AG04450 (cell line): ENCODE results near the gene KIAA0930. TPM values are rescaled to one million over a fixed set of nuclear protein-coding genes. Genes with fewer than 3 reads are reported as not detected.
A peak's percentile ranks its signal among the peaks of the same experiment; 100 is the strongest.

Source experiments
- CTCF ChIA-PET: fragments of 300-600, 350-600 bp; formaldehyde crosslinking; extraction: SDS; loops from one replicate; lab custom pipeline; 2022; ENCODE audit warnings: antibody characterized with exemption, inconsistent platforms; lab: Charles Lee
- POLR2A ChIA-PET: fragments of 350-600 bp; formaldehyde crosslinking; extraction: SDS; loops from one replicate; lab custom pipeline; 2021; ENCODE audit warnings: antibody characterized with exemption, inconsistent platforms; lab: Yijun Ruan, JAX
- DNase-seq: peaks from one replicate; pipeline ENCODE4 v3.0.0-alpha.2; 2011; ENCODE audit warnings: low read depth, low spot score
- H3K27ac ChIP-seq: one replicate; pipeline ENCODE4 v1.5.1; 2012; ENCODE audit warnings: low read depth, low read length, control low read depth
- H3K27me3 ChIP-seq: one replicate; pipeline ENCODE4 v1.6.0; 2012; ENCODE audit warnings: low read length; ENCODE audit not compliant: control insufficient read depth, insufficient read depth
- H3K4me3 ChIP-seq: 2 replicates; pipeline ENCODE4 v1.5.1; 2011; ENCODE audit warnings: mild to moderate bottlenecking, low read depth, low read length, control low read depth
- H3K9me3 ChIP-seq: 2 replicates; pipeline ENCODE4 v1.5.1; 2012; ENCODE audit warnings: low read length; ENCODE audit not compliant: control insufficient read depth, insufficient read depth
- CTCF ChIP-seq: IDR thresholded peaks from 2 replicates; pipeline ENCODE4 v1.5.1; 2011; ENCODE audit warnings: low read depth, low read length, control low read depth, inconsistent platforms
- polyA plus RNA-seq: library from polyadenylated mRNA; depleted of rRNA; stranded (reverse); fragments of >200 nt; gene quantifications from 2 replicates; pipeline ENCODE4 v1.2.3, GENCODE V29; 2011

Gene KIAA0930
- polyA plus RNA-seq, 1 experiment = 49.4 TPM

- H3K4me3 ChIP-seq = peak overlapping the region; percentile 67
- ChIA-PET CTCF (interaction anchor here (1.0 to 3.6 kb wide), 5 partner anchors 17 to 284 kb away, joined by 3 to 20 read pairs (median 5); no protein-coding TSS in a partner anchor), POLR2A (no interaction called here)
- peak; percentile 72 for TF ChIP-seq CTCF
- DNase-seq = peak; percentile 23
- no peaks in the 10 kb centered on the region for H3K9me3 ChIP-seq
- no peak overlapping the region for H3K27ac ChIP-seq
- peaks cover 3% of the 10 kb centered on the region for H3K27me3 ChIP-seq
These were observed 28.5 kb upstream of the KIAA0930 start for GRCh38 chr22:45268958-45269844.

GRCh38 chr22:45268167-45268957 lies 27.7 kb upstream of the KIAA0930 start:
- no peak for TF ChIP-seq CTCF
- no peak for DNase-seq

GRCh38 chr22:45265535-45265934 lies 24.8 kb upstream of the KIAA0930 start:
- H3K4me3 ChIP-seq = no peak overlapping the region
- CTCF ChIA-PET = no interaction called here
- POLR2A ChIA-PET = no interaction called here
- no peak for DNase-seq
- no peak for TF ChIP-seq CTCF
- H3K27me3 ChIP-seq = peaks cover 7% of the 10 kb centered on the region
- H3K27ac ChIP-seq = no peak overlapping the region
- H3K9me3 ChIP-seq = no peaks in the 10 kb centered on the region

More at GRCh38 chr22:45268167-45268957, 27.7 kb upstream of the KIAA0930 start:
- Histone ChIP-seq H3K27ac (no peak overlapping the region), H3K4me3 (peak overlapping the region; percentile 67), H3K9me3 (no peaks in the 10 kb centered on the region), H3K27me3 (peaks cover 5% of the 10 kb centered on the region)
- ChIA-PET POLR2A (no interaction called here), CTCF (interaction anchor here (0.6 to 1.9 kb wide), 6 partner anchors 16 to 285 kb away, joined by 3 to 13 read pairs (median 3); no protein-coding TSS in a partner anchor)

- peak; percentile 34 for DNase-seq
- POLR2A ChIA-PET = no interaction called here
- peak; percentile 74 for TF ChIP-seq CTCF
- CTCF ChIA-PET = interaction anchor here (0.5 to 2.1 kb wide), 6 partner anchors 161 to 380 kb away, joined by 3 to 9 read pairs (median 3); no protein-coding TSS in a partner anchor
- H3K4me3 ChIP-seq = no peak overlapping the region
- H3K27me3 ChIP-seq = peaks cover 8% of the 10 kb centered on the region
- H3K9me3 ChIP-seq = no peaks in the 10 kb centered on the region
- no peak overlapping the region for H3K27ac ChIP-seq
These were observed 23.0 kb upstream of the KIAA0930 start for GRCh38 chr22:45263463-45264269.
